Stimulated activated CD8-positive, alpha-beta memory T cell treated with anti-CD3 and anti-CD28 coated beads, Interleukin-15, amount 100 ng/mL, for 24 hours (primary cell): ENCODE results near the gene CEP250.
"Not testable (repeated sequence)": the region's sequence is repeated elsewhere in the genome, so short reads cannot be mapped to it uniquely, and the experiment has no call there.

Source experiments
- DNase-seq: peaks from one replicate; pipeline ENCODE4 v3.0.0-alpha.2; 2020; ENCODE audit warnings: low read depth

The CEP250 gene

DNA sequence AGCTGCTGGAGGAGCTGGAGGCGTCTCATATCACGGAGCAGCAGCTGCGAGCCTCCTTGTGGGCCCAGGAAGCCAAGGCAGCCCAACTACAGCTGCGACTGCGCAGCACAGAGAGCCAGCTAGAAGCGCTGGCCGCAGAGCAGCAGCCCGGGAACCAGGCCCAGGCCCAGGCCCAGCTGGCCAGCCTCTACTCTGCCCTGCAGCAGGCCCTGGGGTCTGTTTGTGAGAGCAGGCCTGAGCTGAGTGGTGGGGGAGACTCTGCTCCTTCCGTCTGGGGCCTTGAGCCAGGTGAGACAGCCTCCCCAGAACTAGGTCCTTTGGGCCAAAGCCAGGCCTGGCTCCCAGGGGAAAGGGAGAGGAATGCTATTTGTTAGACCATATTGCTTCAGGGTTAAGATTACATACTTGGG, 42.4 kb downstream of the CEP250 start:
- DNase-seq = no peak

- DNase-seq = no peak
Measured at GRCh38 chr20:35499271-35499670, 43.9 kb downstream of the CEP250 start.

DNA sequence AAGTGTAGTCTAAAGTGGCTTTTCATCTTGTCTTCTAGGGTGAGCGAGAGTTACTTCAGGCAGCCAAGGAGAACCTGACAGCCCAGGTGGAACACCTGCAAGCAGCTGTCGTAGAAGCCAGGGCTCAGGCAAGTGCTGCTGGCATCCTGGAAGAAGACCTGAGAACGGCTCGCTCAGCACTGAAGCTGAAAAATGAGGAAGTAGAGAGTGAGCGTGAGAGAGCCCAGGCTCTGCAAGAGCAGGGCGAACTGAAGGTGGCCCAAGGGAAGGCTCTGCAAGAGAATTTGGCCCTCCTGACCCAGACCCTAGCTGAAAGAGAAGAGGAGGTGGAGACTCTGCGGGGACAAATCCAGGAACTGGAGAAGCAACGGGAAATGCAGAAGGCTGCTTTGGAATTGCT, 47.0 kb downstream of the CEP250 start:
- no peak for DNase-seq

- no peak for DNase-seq
Measured at GRCh38 chr20:35503281-35503680, 47.9 kb downstream of the CEP250 start.

- DNase-seq = no peak
Measured at GRCh38 chr20:35503841-35504561, 48.6 kb downstream of the CEP250 start.

- no peak for DNase-seq
Measured at GRCh38 chr20:35504751-35505150, 49.4 kb downstream of the CEP250 start.

- DNase-seq = no peak
Measured at GRCh38 chr20:35506179-35506578, 50.8 kb downstream of the CEP250 start.

GRCh38 chr20:35506872-35507638, 51.7 kb downstream of the CEP250 start:
- DNase-seq = no peak

DNA sequence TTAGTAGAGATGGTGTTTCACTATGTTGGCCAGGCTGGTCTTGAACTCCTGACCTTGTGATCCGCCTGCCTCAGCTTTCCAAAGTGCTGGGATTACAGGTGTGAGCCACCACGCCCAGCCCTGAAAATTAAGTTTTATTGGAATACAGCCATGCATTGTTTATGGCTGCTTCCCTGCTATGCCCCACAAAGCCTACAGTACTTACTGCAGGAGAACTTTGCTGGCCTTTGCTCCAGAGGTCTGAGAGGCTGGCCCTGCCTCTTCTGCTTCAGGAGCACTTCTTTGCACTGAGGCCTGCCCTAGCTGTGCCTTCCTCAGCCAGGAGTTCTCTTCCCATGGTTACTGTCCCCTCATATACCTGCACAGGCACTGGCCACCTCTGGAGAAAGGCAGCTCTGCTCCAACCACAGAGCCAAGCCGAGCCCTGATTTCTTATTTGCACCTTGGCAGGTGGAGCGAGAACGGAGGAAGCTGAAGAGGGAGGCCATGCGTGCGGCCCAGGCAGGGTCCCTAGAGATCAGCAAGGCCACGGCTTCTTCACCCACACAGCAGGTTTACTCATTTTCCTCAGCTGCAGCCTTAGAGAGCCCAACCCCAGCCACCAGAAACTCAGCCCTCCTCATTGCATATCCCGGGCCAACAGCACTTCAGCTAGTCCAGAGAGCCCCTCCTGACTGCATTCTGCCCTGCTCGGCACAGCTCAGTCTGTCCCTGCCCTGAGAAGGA, 53.3 kb downstream of the CEP250 start:
- DNase-seq = no peak

GRCh38 chr20:35510951-35511735, 55.7 kb downstream of the CEP250 start:
- no peak for DNase-seq

DNA sequence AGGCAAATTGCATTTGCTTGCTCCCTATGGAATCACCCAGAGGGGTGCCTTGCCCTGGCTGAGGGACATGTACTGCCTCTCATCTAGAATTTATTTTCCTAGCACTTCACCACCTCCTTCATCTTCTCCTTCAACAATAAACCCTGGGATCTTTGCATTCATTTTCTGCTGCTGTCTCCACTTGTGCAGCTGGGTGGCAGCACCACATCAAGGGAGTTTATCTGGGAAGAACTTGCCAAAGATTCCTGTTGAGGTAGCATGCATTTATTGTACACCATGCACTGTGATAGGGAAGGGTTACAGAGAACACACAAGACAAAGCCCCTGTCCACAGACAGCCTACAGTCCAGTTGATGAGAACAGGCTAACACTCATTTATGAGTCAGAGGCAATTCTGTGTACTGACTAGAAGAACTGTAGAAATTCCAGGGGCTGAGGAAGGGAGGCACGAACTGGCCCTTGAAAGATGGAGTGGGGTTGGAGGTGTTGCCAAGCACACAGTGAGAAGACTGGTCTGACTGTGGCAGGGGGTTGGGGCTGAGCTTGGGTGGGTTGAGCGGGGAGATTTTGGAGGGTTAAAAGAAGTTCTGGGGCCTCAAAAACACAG, 56.5 kb downstream of the CEP250 start:
- no peak for DNase-seq

GRCh38 chr20:35514371-35514932, 59.1 kb downstream of the CEP250 start:
- no peak for DNase-seq

DNA sequence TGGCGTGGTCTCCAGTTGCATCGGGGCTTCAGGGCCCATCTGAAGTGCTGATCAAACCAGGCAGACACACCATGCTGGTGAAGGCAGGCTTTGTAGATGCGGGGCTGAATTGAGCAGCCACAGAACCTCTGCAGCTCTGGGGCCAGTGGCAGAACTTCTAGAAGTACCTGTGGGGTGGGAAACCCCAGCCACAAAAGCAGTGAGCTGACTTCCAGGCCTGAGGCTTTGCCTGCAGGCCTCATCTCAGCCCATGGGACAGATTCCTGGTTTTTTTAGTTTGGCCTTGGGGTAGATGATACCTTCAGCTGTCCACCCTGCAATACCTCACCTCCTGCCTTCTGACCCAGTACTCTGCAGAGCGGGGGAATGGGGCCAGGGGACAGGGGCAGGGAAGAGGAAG, 59.9 kb downstream of the CEP250 start:
- DNase-seq = no peak

- DNase-seq = no peak
Measured at GRCh38 chr20:35515949-35516645, 60.7 kb downstream of the CEP250 start.

- DNase-seq = no peak
Measured at GRCh38 chr20:35517125-35517524, 61.7 kb downstream of the CEP250 start.

DNA sequence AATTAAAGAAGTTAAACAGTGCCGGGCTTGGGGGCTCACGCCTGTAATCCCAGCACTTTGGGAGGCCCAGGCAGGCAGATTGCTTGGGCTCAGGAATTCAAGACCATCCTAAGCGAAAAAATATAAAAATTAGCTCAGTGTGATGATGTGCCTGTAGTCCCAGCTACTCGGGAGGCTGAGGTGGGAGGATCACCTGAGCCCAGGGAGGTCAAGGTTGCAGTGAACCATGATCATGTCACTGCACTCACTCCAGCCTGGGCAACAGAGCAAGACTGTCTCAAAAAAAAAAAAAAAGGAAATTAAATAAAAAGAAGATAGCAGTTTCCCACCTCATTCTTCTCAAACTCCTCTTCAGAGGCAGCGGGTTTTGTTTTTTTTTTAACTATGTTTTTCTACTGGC, 62.4 kb downstream of the CEP250 start:
- not testable (repeated sequence) for DNase-seq

- no peak for DNase-seq
Measured at GRCh38 chr20:35518955-35519354, 63.6 kb downstream of the CEP250 start.

GRCh38 chr20:35523298-35523888, 68.0 kb downstream of the CEP250 start:
- no peak for DNase-seq

DNA sequence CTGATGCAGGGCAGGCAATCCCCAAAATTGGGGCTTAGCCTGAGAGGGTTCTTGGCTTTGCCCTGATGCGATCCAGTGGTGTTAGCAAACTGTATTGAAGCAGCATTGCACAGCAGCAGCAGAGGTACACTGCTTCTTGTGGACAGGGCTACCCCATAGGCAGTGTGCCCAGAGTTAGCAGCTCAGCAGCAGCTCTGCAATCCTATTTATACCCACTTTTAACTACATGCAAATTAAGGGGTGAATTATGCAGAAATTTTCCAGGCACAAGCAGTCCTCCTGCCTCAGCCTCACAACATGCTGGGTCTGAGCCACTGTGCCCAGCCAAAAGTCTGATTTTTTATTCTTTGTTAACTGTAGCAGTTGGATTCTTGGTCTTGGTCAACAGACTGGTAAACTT, 70.2 kb downstream of the CEP250 start:
- no peak for DNase-seq

- DNase-seq = no peak
Measured at GRCh38 chr20:35527122-35527769, 71.8 kb downstream of the CEP250 start.
